MM.1S (cell line): ENCODE data around the gene CUL1.

ENCODE experiments used
- CTCF ChIP-seq: fragments of 300-600 bp; sonication (generic); IDR thresholded peaks from 2 replicates; pipeline ENCODE4 v1.5.1; 2016; ENCODE audit warnings: antibody characterized with exemption, low read length, mixed read lengths
- EZH2 ChIP-seq: fragments of 300-600 bp; sonication (generic); optimal IDR thresholded peaks from 2 replicates; pipeline ENCODE3; 2017; ENCODE audit warnings: low read depth, mild to moderate bottlenecking, antibody characterized with exemption, low read length, mixed read lengths

DNA sequence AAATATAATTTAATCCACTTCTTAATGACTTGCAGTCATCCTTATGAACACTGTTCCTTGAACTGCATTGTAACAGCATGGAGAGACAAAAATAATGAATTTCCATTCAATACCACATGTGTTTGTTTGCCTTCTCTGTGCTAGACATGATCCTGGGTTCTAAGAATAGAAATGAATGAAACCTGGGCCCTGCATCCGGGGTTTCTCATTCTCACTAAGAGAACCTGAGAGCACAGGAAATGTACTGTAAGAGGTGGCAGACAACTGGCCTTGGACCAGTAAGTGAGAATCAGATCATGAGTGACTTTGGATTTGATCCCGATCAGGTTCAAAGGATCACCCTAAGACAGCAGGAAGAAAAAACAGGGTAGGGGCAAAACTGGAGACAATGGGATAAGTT, 37.2 kb upstream of the CUL1 start:
- TF ChIP-seq CTCF = no peak
- TF ChIP-seq EZH2 = no peak
